Measurements from ENCODE around the gene WLS.

- TF ChIP-seq CTCF (IDR thresholded peaks at IDR 0.05) (no peak), POLR2A (IDR thresholded peaks at IDR 0.05) (no peak)
Measured at GRCh38 chr1:68229650-68230483, 2.5 kb downstream of the WLS start.
